Suprapubic skin (tissue), 4 donors: ENCODE measurements around the gene ALAS1.

Source experiments
- CTCF ChIP-seq, 2 donors: fragments of 200-600 bp in 1 of 2; fragments of 450-650 bp in 1 of 2; sonication (generic) in 1 of 2; IDR thresholded peaks; one replicate each; pipeline ENCODE4 v1.5.1; 2016 to 2019; ENCODE audit warnings: antibody characterized with exemption in 2 of 2, mild to moderate bottlenecking in 1 of 2, moderate library complexity in 1 of 2
- EP300 ChIP-seq: sonication (generic); formaldehyde crosslinking; IDR thresholded peaks from one replicate; pipeline ENCODE4 v1.6.1; 2017; ENCODE audit warnings: antibody characterized with exemption
- POLR2A ChIP-seq, 2 donors: fragments of 450-650 bp; IDR thresholded peaks; one replicate each; pipeline ENCODE4 v1.6.1; 2017; ENCODE audit warnings: antibody characterized with exemption in 2 of 2, mild to moderate bottlenecking in 2 of 2, moderate library complexity in 2 of 2
- POLR2AphosphoS5 ChIP-seq, 3 donors: sonication (generic); formaldehyde crosslinking; IDR thresholded peaks; one replicate each; pipeline ENCODE4 v1.6.1; 2017; ENCODE audit warnings: antibody characterized with exemption in 3 of 3

GRCh38 chr3:52217409-52217805 lies 19.4 kb downstream of the ALAS1 start:
- no peak for TF ChIP-seq CTCF (IDR thresholded peaks at IDR 0.05)
- no peak for TF ChIP-seq POLR2A (IDR thresholded peaks at IDR 0.05)
- TF ChIP-seq POLR2AphosphoS5 (IDR thresholded peaks at IDR 0.05), result no peak
- TF ChIP-seq EP300, result no peak
